ENCODE measurements around the gene BIN1.

Gene BIN1

GRCh38 chr2:127074936-127075335, 32.0 kb downstream of the BIN1 start:
- H3K27me3 ChIP-seq (ENCODE audit: insufficient read depth, low read length): no peaks in the 10 kb centered on the region
- H3K36me3 ChIP-seq (ENCODE audit: control insufficient read depth in 1 of 2, insufficient read depth in 2 of 2, low read length in 2 of 2): no peaks in the 10 kb centered on the region
- H4K8ac ChIP-seq (ENCODE audit: low read depth, low read length): no peak overlapping the region
- H4K91ac ChIP-seq (ENCODE audit: low read depth, low read length): no peak overlapping the region
- H3K4ac ChIP-seq (ENCODE audit: low read depth, low read length): no peak overlapping the region
- H2BK5ac ChIP-seq (ENCODE audit: low read depth, low read length, poor library complexity): no peak overlapping the region
- DNase-seq: no peak
- H3K79me1 ChIP-seq (ENCODE audit: low read length): no peaks in the 10 kb centered on the region
- no peak overlapping the region for H3K23ac ChIP-seq (ENCODE audit: low read length)
- H2BK120ac ChIP-seq (ENCODE audit: insufficient read depth, low read length, poor library complexity): no peak overlapping the region
- H2AFZ ChIP-seq (ENCODE audit: insufficient read depth, low read length, poor library complexity): no peak overlapping the region
- H2AK5ac ChIP-seq (ENCODE audit: low read length): no peak overlapping the region
- H3K4me2 ChIP-seq (ENCODE audit: low read length): no peak overlapping the region
- H3K27ac ChIP-seq (ENCODE audit: low read depth, low read length): no peak overlapping the region
- no peak overlapping the region for H4K12ac ChIP-seq (ENCODE audit: low read depth, low read length)
- no peaks in the 10 kb centered on the region for H3K4me1 ChIP-seq (ENCODE audit: control insufficient read depth in 1 of 2, insufficient read depth in 2 of 2, low read length in 2 of 2)
- no peak overlapping the region for H2BK12ac ChIP-seq (ENCODE audit: low read length)
- H3K79me2 ChIP-seq (ENCODE audit: control insufficient read depth, insufficient read depth, low read length, poor library complexity): no peaks in the 10 kb centered on the region
- WGBS (ENCODE audit: extremely low coverage, insufficient coverage, insufficient read length): no CpG with 5 or more reads among the region's 3 CpGs
- H3K9me3 ChIP-seq (ENCODE audit: insufficient read depth, low read depth, low read length): no peaks in the 10 kb centered on the region
- H3K9ac ChIP-seq (ENCODE audit: low read length): no peak overlapping the region
- no peak overlapping the region for H3K14ac ChIP-seq (ENCODE audit: low read length)
- H3K4me3 ChIP-seq (ENCODE audit: low read depth, low read length): no peak overlapping the region
- H3K18ac ChIP-seq (ENCODE audit: low read length): no peak overlapping the region

GRCh38 chr2:127074358-127074757, 32.6 kb downstream of the BIN1 start:
- H3K27ac ChIP-seq (ENCODE audit: low read depth, low read length): no peak overlapping the region
- DNase-seq: peak in 1 of 2 donors; percentile 15
- H2BK5ac ChIP-seq (ENCODE audit: low read depth, low read length, poor library complexity): no peak overlapping the region
- H3K79me1 ChIP-seq (ENCODE audit: low read length): no peaks in the 10 kb centered on the region
- H2BK120ac ChIP-seq (ENCODE audit: insufficient read depth, low read length, poor library complexity): no peak overlapping the region
- no peaks in the 10 kb centered on the region for H3K27me3 ChIP-seq (ENCODE audit: insufficient read depth, low read length)
- H3K79me2 ChIP-seq (ENCODE audit: control insufficient read depth, insufficient read depth, low read length, poor library complexity): no peaks in the 10 kb centered on the region
- no peaks in the 10 kb centered on the region for H3K4me1 ChIP-seq (ENCODE audit: control insufficient read depth in 1 of 2, insufficient read depth in 2 of 2, low read length in 2 of 2)
- H3K36me3 ChIP-seq (ENCODE audit: control insufficient read depth in 1 of 2, insufficient read depth in 2 of 2, low read length in 2 of 2): no peaks in the 10 kb centered on the region
- H3K4me3 ChIP-seq (ENCODE audit: low read depth, low read length): no peak overlapping the region
- H2AK5ac ChIP-seq (ENCODE audit: low read length): no peak overlapping the region
- H3K18ac ChIP-seq (ENCODE audit: low read length): no peak overlapping the region
- no peak overlapping the region for H4K8ac ChIP-seq (ENCODE audit: low read depth, low read length)
- no peak overlapping the region for H3K23ac ChIP-seq (ENCODE audit: low read length)
- no peak overlapping the region for H2AFZ ChIP-seq (ENCODE audit: insufficient read depth, low read length, poor library complexity)
- H3K9me3 ChIP-seq (ENCODE audit: insufficient read depth, low read depth, low read length): no peaks in the 10 kb centered on the region
- WGBS (ENCODE audit: extremely low coverage, insufficient coverage, insufficient read length): no CpG with 5 or more reads among the region's 3 CpGs
- no peak overlapping the region for H3K14ac ChIP-seq (ENCODE audit: low read length)
- no peak overlapping the region for H3K9ac ChIP-seq (ENCODE audit: low read length)
- H2BK12ac ChIP-seq (ENCODE audit: low read length): no peak overlapping the region
- H4K91ac ChIP-seq (ENCODE audit: low read depth, low read length): no peak overlapping the region
- H3K4me2 ChIP-seq (ENCODE audit: low read length): no peak overlapping the region
- no peak overlapping the region for H4K12ac ChIP-seq (ENCODE audit: low read depth, low read length)
- no peak overlapping the region for H3K4ac ChIP-seq (ENCODE audit: low read depth, low read length)

GRCh38 chr2:127072970-127073369, 34.0 kb downstream of the BIN1 start:
- no peak overlapping the region for H3K27ac ChIP-seq (ENCODE audit: low read depth, low read length)
- H3K4me2 ChIP-seq (ENCODE audit: low read length): no peak overlapping the region
- no peak overlapping the region for H3K18ac ChIP-seq (ENCODE audit: low read length)
- H3K9me3 ChIP-seq (ENCODE audit: insufficient read depth, low read depth, low read length): no peaks in the 10 kb centered on the region
- no peak overlapping the region for H4K12ac ChIP-seq (ENCODE audit: low read depth, low read length)
- H3K9ac ChIP-seq (ENCODE audit: low read length): no peak overlapping the region
- no peak overlapping the region for H2BK5ac ChIP-seq (ENCODE audit: low read depth, low read length, poor library complexity)
- DNase-seq: no peak
- H3K79me2 ChIP-seq (ENCODE audit: control insufficient read depth, insufficient read depth, low read length, poor library complexity): no peaks in the 10 kb centered on the region
- no peak overlapping the region for H4K8ac ChIP-seq (ENCODE audit: low read depth, low read length)
- H2BK120ac ChIP-seq (ENCODE audit: insufficient read depth, low read length, poor library complexity): no peak overlapping the region
- H2AK5ac ChIP-seq (ENCODE audit: low read length): no peak overlapping the region
- H2AFZ ChIP-seq (ENCODE audit: insufficient read depth, low read length, poor library complexity): no peak overlapping the region
- no peaks in the 10 kb centered on the region for H3K27me3 ChIP-seq (ENCODE audit: insufficient read depth, low read length)
- no peak overlapping the region for H3K4ac ChIP-seq (ENCODE audit: low read depth, low read length)
- no peak overlapping the region for H3K23ac ChIP-seq (ENCODE audit: low read length)
- H3K14ac ChIP-seq (ENCODE audit: low read length): no peak overlapping the region
- no peak overlapping the region for H3K4me3 ChIP-seq (ENCODE audit: low read depth, low read length)
- no peaks in the 10 kb centered on the region for H3K79me1 ChIP-seq (ENCODE audit: low read length)
- no peak overlapping the region for H2BK12ac ChIP-seq (ENCODE audit: low read length)
- H4K91ac ChIP-seq (ENCODE audit: low read depth, low read length): no peak overlapping the region
- no CpG with 5 or more reads among the region's 15 CpGs for WGBS (ENCODE audit: extremely low coverage, insufficient coverage, insufficient read length)
- H3K4me1 ChIP-seq (ENCODE audit: control insufficient read depth in 1 of 2, insufficient read depth in 2 of 2, low read length in 2 of 2): peaks cover 0 to under 1% of the 10 kb centered on the region in 2 experiments
- H3K36me3 ChIP-seq (ENCODE audit: control insufficient read depth in 1 of 2, insufficient read depth in 2 of 2, low read length in 2 of 2): no peaks in the 10 kb centered on the region

GRCh38 chr2:127072396-127072795, 34.6 kb downstream of the BIN1 start:
- H3K9ac ChIP-seq (ENCODE audit: low read length): no peak overlapping the region
- H4K91ac ChIP-seq (ENCODE audit: low read depth, low read length): no peak overlapping the region
- no peak overlapping the region for H4K8ac ChIP-seq (ENCODE audit: low read depth, low read length)
- H3K36me3 ChIP-seq (ENCODE audit: control insufficient read depth in 1 of 2, insufficient read depth in 2 of 2, low read length in 2 of 2): no peaks in the 10 kb centered on the region
- DNase-seq: no peak
- H3K23ac ChIP-seq (ENCODE audit: low read length): no peak overlapping the region
- H4K12ac ChIP-seq (ENCODE audit: low read depth, low read length): no peak overlapping the region
- H3K4me2 ChIP-seq (ENCODE audit: low read length): no peak overlapping the region
- no peak overlapping the region for H3K18ac ChIP-seq (ENCODE audit: low read length)
- no peak overlapping the region for H2AFZ ChIP-seq (ENCODE audit: insufficient read depth, low read length, poor library complexity)
- H3K4ac ChIP-seq (ENCODE audit: low read depth, low read length): no peak overlapping the region
- H3K27ac ChIP-seq (ENCODE audit: low read depth, low read length): no peak overlapping the region
- no peak overlapping the region for H2BK120ac ChIP-seq (ENCODE audit: insufficient read depth, low read length, poor library complexity)
- peaks cover 3 to 6% of the 10 kb centered on the region in 2 experiments for H3K4me1 ChIP-seq (ENCODE audit: control insufficient read depth in 1 of 2, insufficient read depth in 2 of 2, low read length in 2 of 2)
- no peaks in the 10 kb centered on the region for H3K79me2 ChIP-seq (ENCODE audit: control insufficient read depth, insufficient read depth, low read length, poor library complexity)
- H3K9me3 ChIP-seq (ENCODE audit: insufficient read depth, low read depth, low read length): no peaks in the 10 kb centered on the region
- no peaks in the 10 kb centered on the region for H3K27me3 ChIP-seq (ENCODE audit: insufficient read depth, low read length)
- H3K4me3 ChIP-seq (ENCODE audit: low read depth, low read length): no peak overlapping the region
- WGBS (ENCODE audit: extremely low coverage, insufficient coverage, insufficient read length): no CpG with 5 or more reads among the region's 9 CpGs
- no peak overlapping the region for H2BK5ac ChIP-seq (ENCODE audit: low read depth, low read length, poor library complexity)
- H2AK5ac ChIP-seq (ENCODE audit: low read length): no peak overlapping the region
- no peaks in the 10 kb centered on the region for H3K79me1 ChIP-seq (ENCODE audit: low read length)
- no peak overlapping the region for H2BK12ac ChIP-seq (ENCODE audit: low read length)
- H3K14ac ChIP-seq (ENCODE audit: low read length): no peak overlapping the region
